HepG2 (cell line): ENCODE measurements around the gene TERC. TPM values are rescaled to one million over a fixed set of nuclear protein-coding genes. Genes with fewer than 3 reads are reported as not detected.

ENCODE experiments used
- ARID4A ChIP-seq: sonication (generic); formaldehyde crosslinking; IDR thresholded peaks from 2 replicates; pipeline ENCODE4 v1.5.0; 2020; ENCODE audit warnings: mild to moderate bottlenecking, missing genetic modification reagents, borderline replicate concordance
- FOXM1 ChIP-seq: sonication (generic); formaldehyde crosslinking; IDR thresholded peaks from 2 replicates; pipeline ENCODE4 v1.5.0; 2020; ENCODE audit warnings: missing genetic modification reagents
- HHEX ChIP-seq: IDR thresholded peaks from 2 replicates; pipeline ENCODE4 v1.6.1; 2016; ENCODE audit warnings: control low read depth
- KDM3A ChIP-seq: IDR thresholded peaks from 2 replicates; pipeline ENCODE4 v1.6.1; 2018; ENCODE audit warnings: low read depth, missing compliant biosample characterization
- KLF15 ChIP-seq: sonication (generic); formaldehyde crosslinking; IDR thresholded peaks from 2 replicates; pipeline ENCODE4 v1.8.1; 2023; ENCODE audit warnings: borderline replicate concordance, mild to moderate bottlenecking, inconsistent platforms, missing genetic modification reagents, mixed read lengths
- TGIF2 ChIP-seq: IDR thresholded peaks from 2 replicates; pipeline ENCODE4 v1.6.1; 2016; ENCODE audit warnings: control low read depth, missing compliant biosample characterization
- ZBTB20 ChIP-seq: sonication (generic); formaldehyde crosslinking; IDR thresholded peaks from 2 replicates; pipeline ENCODE4 v1.8.1; 2023; ENCODE audit warnings: missing genetic modification reagents, low read depth, mild to moderate bottlenecking, borderline replicate concordance
- ZNF256 ChIP-seq: sonication (generic); formaldehyde crosslinking; conservative IDR thresholded peaks from 2 replicates; pipeline ENCODE4 v1.4.0; 2020; ENCODE audit warnings: missing genetic modification reagents
- ZNF326 ChIP-seq: sonication (generic); formaldehyde crosslinking; IDR thresholded peaks from 2 replicates; pipeline ENCODE4 v1.4.0; 2020; ENCODE audit warnings: missing genetic modification reagents, borderline replicate concordance
- polyA plus RNA-seq, 8 experiments: library from polyadenylated mRNA; depleted of rRNA in 3 of 8; stranded (reverse) in 7 of 8; unstranded in 1 of 8; fragments of >200 nt; fragmentation: Illumina TruSeq in 4 of 8; extraction: Trizol in 4 of 8; gene quantifications; 2 replicates each; pipeline versions ENCODE4 v1.2.1 to v1.2.3, GENCODE V29; 2011 to 2016; ENCODE audit warnings: low read depth in 4 of 8, missing spikeins in 1 of 8, mixed read lengths in 1 of 8; ENCODE audit not compliant: insufficient read depth in 1 of 8
- total RNA-seq, 5 experiments: library from RNA; depleted of rRNA; stranded (reverse); fragments of >200 nt; fragmentation: Illumina TruSeq; extraction: Trizol; gene quantifications; 2 replicates each; pipeline ENCODE4 v1.2.3, GENCODE V29; 2016; ENCODE audit warnings: low read depth in 1 of 5
- TF ChIP-seq, protein P1 (sequence below): fragments of 450-650 bp; IDR thresholded peaks from 2 replicates; pipeline ENCODE4 v1.6.1; 2017
- TF ChIP-seq, protein P2 (sequence below): sonication (generic); formaldehyde crosslinking; IDR thresholded peaks from one replicate; pipeline ENCODE4 v1.5.1; 2020; ENCODE audit warnings: mild to moderate bottlenecking, missing genetic modification reagents; ENCODE audit errors: not compliant biosample characterization

TERC gene
- total and polyA plus RNA-seq, 2 of the 13 experiments (the other 11 are each of a cell fraction or from before 2014, with no cell fraction given) = 1.3 to 74.6 TPM

- TF ChIP-seq KLF15 (0 out of 2 replicates have a peak, but pooled peaks have one; percentile 69), KDM3A (CRISPR knock-in tag) (peak; percentile 78), ZBTB20 (CRISPR knock-in tag) (no peak), ARID4A (peak; percentile 93), HHEX (CRISPR knock-in tag) (no peak), ZNF256 (peak; percentile 94), TGIF2 (peak; percentile 77), ZNF326 (CRISPR knock-in tag) (no peak), FOXM1 (CRISPR knock-in tag) (no peak)
- TF ChIP-seq, protein P1, sequence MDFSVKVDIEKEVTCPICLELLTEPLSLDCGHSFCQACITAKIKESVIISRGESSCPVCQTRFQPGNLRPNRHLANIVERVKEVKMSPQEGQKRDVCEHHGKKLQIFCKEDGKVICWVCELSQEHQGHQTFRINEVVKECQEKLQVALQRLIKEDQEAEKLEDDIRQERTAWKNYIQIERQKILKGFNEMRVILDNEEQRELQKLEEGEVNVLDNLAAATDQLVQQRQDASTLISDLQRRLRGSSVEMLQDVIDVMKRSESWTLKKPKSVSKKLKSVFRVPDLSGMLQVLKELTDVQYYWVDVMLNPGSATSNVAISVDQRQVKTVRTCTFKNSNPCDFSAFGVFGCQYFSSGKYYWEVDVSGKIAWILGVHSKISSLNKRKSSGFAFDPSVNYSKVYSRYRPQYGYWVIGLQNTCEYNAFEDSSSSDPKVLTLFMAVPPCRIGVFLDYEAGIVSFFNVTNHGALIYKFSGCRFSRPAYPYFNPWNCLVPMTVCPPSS = no peak
- TF ChIP-seq, protein P2, sequence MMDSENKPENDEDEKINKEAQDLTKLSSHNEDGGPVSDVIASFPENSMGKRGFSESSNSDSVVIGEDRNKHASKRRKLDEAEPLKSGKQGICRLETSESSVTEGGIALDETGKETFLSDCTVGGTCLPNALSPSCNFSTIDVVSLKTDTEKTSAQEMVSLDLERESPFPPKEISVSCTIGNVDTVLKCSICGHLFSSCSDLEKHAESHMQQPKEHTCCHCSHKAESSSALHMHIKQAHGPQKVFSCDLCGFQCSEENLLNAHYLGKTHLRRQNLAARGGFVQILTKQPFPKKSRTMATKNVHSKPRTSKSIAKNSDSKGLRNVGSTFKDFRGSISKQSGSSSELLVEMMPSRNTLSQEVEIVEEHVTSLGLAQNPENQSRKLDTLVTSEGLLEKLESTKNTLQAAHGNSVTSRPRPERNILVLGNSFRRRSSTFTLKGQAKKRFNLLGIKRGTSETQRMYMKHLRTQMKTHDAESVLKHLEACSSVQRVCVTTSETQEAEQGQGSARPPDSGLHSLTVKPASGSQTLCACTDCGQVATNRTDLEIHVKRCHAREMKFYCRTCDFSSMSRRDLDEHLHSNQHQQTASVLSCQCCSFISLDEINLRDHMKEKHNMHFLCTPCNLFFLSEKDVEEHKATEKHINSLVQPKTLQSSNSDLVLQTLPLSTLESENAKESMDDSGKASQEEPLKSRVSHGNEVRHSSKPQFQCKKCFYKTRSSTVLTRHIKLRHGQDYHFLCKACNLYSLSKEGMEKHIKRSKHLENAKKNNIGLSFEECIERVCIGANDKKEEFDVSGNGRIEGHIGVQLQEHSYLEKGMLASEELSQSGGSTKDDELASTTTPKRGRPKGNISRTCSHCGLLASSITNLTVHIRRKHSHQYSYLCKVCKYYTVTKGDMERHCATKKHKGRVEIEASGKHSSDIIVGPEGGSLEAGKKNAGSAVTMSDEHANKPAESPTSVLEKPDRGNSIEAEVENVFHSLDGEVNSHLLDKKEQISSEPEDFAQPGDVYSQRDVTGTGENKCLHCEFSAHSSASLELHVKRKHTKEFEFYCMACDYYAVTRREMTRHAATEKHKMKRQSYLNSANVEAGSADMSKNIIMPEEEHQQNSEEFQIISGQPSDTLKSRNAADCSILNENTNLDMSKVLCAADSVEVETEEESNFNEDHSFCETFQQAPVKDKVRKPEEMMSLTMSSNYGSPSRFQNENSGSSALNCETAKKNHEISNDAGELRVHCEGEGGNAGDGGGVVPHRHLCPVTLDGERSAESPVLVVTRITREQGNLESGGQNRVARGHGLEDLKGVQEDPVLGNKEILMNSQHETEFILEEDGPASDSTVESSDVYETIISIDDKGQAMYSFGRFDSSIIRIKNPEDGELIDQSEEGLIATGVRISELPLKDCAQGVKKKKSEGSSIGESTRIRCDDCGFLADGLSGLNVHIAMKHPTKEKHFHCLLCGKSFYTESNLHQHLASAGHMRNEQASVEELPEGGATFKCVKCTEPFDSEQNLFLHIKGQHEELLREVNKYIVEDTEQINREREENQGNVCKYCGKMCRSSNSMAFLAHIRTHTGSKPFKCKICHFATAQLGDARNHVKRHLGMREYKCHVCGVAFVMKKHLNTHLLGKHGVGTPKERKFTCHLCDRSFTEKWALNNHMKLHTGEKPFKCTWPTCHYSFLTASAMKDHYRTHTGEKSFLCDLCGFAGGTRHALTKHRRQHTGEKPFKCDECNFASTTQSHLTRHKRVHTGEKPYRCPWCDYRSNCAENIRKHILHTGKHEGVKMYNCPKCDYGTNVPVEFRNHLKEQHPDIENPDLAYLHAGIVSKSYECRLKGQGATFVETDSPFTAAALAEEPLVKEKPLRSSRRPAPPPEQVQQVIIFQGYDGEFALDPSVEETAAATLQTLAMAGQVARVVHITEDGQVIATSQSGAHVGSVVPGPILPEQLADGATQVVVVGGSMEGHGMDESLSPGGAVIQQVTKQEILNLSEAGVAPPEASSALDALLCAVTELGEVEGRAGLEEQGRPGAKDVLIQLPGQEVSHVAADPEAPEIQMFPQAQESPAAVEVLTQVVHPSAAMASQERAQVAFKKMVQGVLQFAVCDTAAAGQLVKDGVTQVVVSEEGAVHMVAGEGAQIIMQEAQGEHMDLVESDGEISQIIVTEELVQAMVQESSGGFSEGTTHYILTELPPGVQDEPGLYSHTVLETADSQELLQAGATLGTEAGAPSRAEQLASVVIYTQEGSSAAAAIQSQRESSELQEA = peak; percentile 77
Observed at GRCh38 chr3:169772897-169773816, 8.3 kb upstream of the TERC start, which contains the start of gene MYNN (continued).
